Measurements from ENCODE around the gene SGSM1. TPM values are rescaled to one million over a fixed set of nuclear protein-coding genes. Genes with fewer than 3 reads are reported as not detected.
"Not testable (repeated sequence)": the region's sequence is repeated elsewhere in the genome, so short reads cannot be mapped to it uniquely, and the experiment has no call there.

Gene SGSM1
- total RNA-seq, 1 donor from 2014 or later, result 4.1 TPM

GRCh38 chr22:24893341-24894070 is 87.5 kb downstream of the SGSM1 start:
- DNase-seq (ENCODE audit: low read depth in 2 of 2), result no peak

- DNase-seq (ENCODE audit: low read depth in 2 of 2), result peak; percentile 98 to 99
These were observed 88.4 kb downstream of the SGSM1 start for GRCh38 chr22:24894220-24894975.

DNA sequence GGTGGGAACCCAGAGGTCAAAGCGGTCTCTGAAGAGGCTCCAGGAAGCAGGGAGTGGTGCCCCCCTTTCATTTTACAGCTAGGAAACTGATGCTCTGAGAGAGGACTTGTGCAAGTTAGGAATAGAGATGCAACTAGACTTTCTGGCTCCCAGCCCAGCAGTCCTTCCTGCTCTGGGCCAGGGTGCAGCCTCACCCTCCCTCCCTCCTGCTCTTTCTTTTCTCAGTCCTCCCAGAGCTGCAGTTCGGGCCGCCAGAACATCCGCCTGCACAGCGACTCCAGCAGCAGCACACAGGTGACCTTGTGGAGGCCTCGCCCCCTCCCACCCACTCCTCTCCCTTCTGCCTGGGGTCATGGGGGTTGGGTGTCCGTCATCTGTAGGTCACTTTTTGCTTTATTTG is 89.0 kb downstream of the SGSM1 start:
- DNase-seq (ENCODE audit: low read depth in 2 of 2), result peak; percentile 76 to 89

DNA sequence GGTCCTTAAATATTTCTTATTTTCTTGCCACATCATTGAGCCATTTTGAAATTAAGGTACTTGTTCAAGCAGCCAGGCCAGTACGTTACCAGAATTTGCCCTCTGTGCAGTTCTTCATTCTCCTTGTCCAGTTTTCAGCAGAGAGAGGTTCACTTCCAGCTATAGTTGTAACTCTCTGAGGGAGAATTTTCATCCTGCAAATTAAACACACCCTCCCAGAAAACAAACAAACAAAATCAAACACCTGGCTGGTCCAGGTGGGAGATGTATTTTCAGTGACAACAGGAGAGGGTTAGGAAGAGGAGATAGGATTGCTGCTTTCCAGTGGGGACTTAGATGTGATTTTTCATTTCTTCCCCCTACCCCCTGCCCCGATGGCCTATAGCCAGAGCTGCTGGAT is 95.4 kb downstream of the SGSM1 start:
- no peak for DNase-seq (ENCODE audit: low read depth in 2 of 2)

- no peak for DNase-seq (ENCODE audit: low read depth in 2 of 2)
These were observed 99.9 kb downstream of the SGSM1 start for GRCh38 chr22:24905909-24906308.

GRCh38 chr22:24907101-24907500 is 101.1 kb downstream of the SGSM1 start:
- DNase-seq (ENCODE audit: low read depth in 2 of 2), result not testable (repeated sequence)

DNA sequence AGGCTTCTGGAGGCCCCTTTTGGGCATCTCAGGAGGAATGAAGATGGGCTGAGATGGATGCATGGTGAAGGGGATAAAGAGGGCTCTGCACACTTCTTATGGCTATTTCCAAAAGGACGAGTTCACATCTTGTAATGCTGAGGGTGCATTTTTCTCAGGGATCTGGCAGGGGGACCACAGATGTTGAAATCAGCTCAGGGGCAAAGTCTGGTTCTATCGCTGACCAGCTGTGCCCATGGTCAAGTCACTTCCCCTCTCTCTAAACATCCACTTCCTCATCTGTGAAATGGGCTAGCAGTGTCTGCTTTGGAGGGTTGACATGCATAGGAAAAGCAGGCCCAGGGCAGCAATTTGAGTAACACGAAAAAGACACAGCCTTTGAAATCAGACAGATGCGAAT is 114.0 kb downstream of the SGSM1 start:
- no peak for DNase-seq (ENCODE audit: low read depth in 2 of 2)

GRCh38 chr22:24925586-24926427 is 119.8 kb downstream of the SGSM1 start:
- peak; percentile 47 to 83 for DNase-seq (ENCODE audit: low read depth in 2 of 2)

DNA sequence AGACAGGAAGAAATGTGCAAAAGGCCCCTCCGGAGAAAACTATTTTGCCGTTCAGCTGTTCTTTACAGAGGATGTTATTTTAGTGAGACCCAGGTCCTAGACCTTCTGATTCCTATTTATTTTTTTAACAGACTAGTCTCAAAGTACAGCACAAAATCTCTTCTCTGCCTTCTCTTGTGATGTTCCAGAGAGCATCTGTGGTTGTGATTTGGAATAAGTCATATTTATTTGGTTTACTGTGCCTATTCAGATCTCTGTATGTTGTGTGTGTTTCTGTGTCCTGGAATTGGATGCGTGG is 120.4 kb downstream of the SGSM1 start:
- no peak for DNase-seq (ENCODE audit: low read depth in 2 of 2)

- DNase-seq (ENCODE audit: low read depth in 2 of 2), result peak in 1 of 2 donors; percentile 34
These were observed 121.0 kb downstream of the SGSM1 start for GRCh38 chr22:24926849-24927579.

DNA sequence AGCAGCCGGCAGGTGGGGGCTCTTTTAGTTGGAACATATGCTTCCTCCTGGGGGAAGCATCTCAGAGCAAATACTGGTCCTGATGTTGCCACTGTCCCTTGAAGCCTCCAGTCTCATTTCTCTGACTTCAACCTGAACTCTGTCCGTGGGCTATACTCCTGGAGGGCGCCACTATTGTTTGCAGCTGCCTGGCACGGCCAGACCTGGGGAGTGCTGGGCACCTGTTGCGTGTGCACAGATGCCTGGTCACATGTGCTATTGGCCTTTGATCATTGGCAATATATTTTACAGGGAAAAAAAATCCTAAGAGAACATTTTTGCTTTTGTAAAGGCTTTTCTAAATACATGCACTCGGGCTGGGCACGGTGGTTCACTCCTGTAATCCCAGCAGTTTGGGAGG is 122.3 kb downstream of the SGSM1 start:
- DNase-seq (ENCODE audit: low read depth in 2 of 2), result no peak

DNA sequence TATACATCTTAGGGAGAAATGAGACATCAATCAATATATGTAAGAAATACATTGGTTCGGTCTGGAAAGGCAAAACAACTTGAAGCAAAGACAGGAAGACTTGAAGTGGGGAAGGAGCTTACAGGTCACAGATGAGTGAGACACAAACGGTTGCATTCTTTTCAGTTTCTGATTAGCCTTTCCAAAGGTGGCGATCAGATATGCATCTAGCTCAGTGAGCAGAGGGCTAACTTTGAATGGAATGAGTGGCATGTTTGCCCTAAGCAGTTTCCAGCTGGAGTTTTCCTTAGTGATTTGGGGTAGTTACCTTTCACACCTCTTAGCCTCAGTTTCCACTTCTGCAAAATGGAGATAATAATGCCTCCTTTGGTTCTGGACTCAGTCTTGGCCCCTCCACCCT is 124.7 kb downstream of the SGSM1 start:
- no peak for DNase-seq (ENCODE audit: low read depth in 2 of 2)

DNA sequence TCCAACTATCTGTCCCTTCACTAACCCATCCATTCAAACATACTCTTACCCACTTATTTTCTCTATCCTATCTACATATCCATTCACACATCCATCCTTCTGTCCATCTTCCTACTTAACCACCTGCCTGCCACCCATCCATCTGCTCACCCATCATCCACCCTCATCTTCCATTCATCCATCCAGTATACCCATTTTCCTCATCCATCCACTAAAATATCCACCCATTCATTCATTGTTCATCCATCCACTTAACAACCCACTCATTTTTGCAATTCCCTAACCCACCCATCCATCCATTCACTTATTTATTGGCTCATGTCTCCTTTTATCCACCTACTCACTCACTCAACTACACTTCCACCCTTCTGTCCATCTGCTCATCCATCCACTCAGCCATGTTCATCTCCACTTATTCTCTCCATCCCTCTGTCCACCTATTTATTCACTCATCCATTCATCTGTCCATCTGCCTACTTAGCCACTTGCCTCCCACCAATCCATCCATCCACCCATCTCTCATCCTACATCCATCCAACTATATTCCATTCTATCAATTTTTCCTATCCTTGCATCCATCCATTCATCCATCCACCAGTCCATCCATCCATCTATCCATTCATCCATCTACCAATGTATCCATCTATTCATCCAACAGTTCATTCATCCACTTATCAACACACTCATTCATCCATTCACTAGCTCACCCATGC is 129.9 kb downstream of the SGSM1 start:
- DNase-seq (ENCODE audit: low read depth in 2 of 2), result no peak

GRCh38 chr22:24937114-24937513 is 131.1 kb downstream of the SGSM1 start:
- DNase-seq (ENCODE audit: low read depth in 2 of 2), result peak; percentile 48 to 62

- peak; percentile 50 to 57 for DNase-seq (ENCODE audit: low read depth in 2 of 2)
These were observed 132.8 kb downstream of the SGSM1 start for GRCh38 chr22:24938741-24939341.

DNA sequence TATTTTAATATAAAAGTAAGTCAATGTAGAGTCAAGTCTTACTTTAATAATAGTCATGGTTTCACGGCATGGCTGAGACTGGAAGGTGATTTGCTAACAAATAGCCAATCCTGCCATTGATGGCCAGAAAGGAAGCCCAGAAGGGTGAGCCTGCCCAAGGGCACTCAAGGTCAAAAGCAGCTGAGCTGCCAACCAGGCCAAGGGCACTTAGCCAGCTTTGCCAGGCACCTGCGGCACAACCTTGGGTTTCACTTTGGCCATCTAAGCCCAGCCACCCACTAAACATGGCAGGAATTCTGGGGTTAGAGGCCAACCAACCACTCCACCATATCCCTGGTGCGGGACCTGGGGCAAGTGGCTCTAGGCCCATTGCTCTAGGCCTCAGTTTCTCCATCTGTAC is 136.3 kb downstream of the SGSM1 start:
- no peak for DNase-seq (ENCODE audit: low read depth in 2 of 2)

DNA sequence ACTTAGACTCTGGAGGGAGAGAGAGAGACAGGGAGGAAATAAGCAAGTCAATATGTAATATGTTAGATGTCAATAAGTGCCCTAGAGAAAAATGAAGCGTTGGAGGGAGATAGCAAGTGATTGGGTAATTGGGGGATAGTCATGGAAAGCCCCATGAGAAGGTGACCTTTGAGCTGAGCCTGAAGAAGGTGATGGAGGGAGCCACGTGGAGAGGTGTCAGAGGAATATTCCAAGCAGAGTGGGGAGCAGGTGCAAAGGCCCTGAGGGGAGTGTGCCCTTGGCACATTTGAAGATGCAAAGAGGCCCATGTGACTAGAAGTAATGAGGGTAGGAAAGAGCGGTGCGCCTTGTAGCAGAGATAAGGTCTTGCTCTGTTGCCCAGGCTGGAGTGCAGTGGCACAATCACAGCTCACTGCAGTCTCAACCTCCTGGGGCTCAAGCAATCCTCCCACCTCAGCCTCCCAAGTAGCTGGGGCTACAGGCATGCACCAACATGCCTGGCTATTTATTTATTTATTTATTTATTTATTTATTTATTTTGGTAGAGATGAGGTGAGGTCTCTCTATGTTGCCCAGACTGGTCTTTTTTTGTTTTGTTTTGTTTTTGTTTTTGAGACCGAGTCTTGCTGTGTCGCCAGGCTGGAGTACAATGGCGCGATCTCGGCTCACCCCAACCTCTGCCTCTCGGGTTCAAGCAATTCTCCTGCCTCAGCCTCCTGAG is 138.4 kb downstream of the SGSM1 start:
- no peak for DNase-seq (ENCODE audit: low read depth in 2 of 2)

- DNase-seq (ENCODE audit: low read depth in 2 of 2), result no peak
These were observed 139.4 kb downstream of the SGSM1 start for GRCh38 chr22:24945430-24945829.

- DNase-seq (ENCODE audit: low read depth in 2 of 2), result no peak
These were observed 141.4 kb downstream of the SGSM1 start for GRCh38 chr22:24947383-24947782.

- DNase-seq (ENCODE audit: low read depth in 2 of 2), result no peak
These were observed 141.9 kb downstream of the SGSM1 start for GRCh38 chr22:24947881-24948280.

Data from dermis microvascular lymphatic vessel endothelial cell (primary cell).